Central memory CD4-positive, alpha-beta T cell (primary cell): ENCODE measurements around the gene NFIX.

ENCODE experiments used
- DNase-seq: peaks from one replicate; pipeline ENCODE4 v3.0.0; 2022

NFIX gene

DNA sequence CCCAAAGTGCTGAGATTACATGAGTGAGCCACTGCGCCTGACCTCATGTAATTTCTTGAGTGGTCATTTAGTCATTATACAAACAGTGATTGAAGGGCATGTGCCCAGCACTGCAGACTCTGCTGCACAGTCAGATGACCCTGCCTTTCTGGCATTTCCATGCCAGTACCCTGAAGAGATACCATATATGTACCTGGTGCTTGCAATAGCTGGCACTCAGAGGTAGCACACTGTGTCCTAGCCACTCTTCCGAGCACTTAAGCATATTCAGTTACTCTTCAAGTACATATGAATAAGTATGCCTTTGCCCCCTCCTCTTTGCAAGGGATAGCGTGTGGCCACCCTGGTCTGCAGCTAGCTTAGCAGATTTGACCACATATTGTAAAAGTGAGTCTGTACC lies 139.4 kb downstream of the NFIX start:
- DNase-seq, result no peak

DNA sequence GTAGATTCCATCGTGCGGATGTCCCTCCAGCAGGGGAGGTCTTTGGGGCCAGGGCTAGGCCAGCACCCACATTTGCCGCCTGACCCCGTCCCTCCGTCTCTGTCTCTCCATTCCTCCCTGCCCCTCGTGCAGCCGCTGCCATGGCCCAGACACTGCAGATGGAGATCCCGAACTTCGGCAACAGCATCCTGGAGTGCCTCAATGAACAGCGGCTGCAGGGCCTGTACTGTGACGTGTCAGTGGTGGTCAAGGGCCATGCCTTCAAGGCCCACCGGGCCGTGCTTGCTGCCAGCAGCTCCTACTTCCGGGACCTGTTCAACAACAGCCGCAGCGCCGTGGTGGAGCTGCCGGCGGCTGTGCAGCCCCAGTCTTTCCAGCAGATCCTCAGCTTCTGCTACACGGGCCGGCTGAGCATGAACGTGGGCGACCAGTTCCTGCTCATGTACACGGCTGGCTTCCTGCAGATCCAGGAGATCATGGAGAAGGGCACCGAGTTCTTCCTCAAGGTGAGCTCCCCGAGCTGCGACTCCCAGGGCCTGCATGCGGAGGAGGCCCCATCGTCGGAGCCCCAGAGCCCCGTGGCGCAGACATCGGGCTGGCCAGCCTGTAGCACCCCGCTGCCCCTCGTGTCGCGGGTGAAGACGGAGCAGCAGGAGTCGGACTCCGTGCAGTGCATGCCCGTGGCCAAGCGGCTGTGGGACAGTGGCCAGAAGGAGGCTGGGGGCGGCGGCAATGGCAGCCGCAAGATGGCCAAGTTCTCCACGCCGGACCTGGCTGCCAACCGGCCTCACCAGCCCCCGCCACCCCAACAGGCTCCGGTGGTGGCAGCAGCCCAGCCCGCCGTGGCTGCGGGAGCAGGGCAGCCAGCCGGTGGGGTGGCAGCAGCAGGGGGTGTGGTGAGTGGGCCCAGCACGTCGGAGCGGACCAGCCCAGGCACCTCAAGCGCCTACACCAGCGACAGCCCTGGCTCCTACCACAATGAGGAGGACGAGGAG lies 140.1 kb downstream of the NFIX start:
- DNase-seq, result no peak

DNA sequence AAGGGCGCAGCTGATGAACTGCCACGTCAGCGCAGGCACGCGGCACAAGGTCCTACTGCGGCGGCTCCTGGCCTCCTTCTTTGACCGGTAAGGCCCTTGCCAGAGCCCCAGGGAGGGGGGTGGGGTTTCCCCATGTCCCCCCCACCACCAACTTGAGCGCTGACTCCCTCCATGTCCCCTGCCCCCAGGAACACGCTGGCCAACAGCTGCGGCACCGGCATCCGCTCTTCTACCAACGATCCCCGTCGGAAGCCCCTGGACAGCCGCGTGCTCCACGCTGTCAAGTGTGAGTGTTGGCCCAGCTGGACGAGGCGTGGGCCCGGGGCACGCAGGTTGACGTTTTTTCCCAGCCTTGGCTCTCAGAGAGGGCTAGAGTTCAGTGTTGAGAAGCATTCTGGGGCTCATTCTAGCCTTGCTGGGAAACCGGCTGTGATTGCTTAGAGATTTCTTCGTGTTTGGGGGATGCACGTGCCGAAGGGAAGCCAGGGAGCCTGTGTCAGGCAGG lies 142.1 kb downstream of the NFIX start:
- DNase-seq, result no peak

DNA sequence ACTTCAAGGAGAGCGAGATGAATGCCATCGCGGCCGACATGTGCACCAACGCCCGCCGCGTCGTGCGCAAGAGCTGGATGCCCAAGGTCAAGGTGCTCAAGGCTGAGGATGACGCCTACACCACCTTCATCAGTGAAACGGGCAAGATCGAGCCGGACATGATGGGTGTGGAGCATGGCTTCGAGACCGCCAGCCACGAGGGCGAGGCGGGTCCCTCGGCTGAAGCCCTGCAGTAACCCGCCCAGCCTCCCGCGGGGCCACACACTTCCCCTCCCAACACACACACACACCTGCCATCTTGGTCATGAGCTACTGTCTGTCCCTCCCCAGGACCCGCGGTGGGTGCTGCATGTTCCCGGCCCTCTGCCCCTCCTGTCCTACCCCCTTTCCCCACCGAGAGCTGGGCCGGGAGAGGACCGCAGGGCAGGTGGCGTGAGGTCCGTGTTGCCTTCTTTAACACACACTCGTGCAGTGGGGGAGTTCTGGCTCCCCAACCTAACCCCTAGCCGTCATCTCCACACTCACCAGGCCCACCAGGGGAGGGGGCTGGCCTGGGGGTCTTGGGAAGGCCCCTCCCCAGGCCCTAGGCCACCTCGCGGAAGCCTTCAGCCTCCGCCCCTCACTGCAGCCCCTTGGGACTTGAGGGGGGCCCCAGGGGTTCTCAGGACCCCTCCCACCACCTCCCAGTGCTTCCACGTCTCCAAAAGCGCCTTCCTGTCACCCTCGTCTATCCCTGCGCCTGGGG lies 143.1 kb downstream of the NFIX start:
- no peak for DNase-seq

DNA sequence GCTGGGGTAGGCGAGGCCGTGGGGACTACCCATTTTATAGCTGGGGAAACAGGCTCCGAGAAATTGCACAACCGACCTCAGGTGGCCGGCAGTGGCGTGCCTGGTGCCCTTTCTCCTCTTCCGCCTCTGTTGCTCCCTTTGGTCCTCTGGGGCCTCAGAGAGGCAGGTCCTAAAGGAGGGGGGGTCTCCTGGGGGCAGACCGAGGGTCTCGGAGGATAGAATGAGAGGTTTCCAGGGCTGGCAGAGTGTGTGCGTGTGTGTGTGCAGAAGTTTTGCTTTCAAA lies 143.6 kb downstream of the NFIX start:
- no peak for DNase-seq

DNA sequence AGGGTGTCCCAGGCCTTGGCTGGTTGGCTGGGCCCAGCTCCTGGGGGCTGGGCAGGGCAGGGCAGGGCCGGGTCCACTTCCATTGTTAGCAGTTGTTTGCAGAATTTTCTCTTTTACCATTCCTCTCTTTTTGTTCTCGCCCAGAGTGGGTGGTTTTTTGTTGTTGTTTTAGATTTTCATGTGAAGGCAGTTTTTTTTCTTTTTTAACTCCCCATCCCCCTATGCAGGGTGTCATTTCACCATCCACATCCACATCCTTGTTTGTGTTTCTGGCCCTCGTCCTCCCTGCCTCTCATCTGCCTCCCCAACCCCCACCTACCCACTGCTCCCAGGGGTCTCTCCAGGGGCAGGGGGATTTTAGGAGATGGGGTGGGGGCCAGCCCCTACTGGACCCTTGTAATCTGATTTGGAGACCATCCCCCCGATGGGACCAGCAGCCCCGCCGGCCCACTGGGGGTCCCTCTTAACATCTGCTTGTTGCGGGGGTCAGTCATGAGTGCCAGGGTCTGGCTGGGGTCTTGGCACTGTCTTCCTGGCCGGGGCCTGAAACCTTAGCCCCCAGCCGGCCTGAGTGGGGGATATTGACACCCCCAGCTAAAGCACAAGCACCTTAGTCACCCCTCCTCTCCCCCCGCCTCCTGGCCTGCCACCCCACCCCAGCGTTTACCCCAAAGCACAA lies 144.5 kb downstream of the NFIX start:
- DNase-seq, result no peak

DNA sequence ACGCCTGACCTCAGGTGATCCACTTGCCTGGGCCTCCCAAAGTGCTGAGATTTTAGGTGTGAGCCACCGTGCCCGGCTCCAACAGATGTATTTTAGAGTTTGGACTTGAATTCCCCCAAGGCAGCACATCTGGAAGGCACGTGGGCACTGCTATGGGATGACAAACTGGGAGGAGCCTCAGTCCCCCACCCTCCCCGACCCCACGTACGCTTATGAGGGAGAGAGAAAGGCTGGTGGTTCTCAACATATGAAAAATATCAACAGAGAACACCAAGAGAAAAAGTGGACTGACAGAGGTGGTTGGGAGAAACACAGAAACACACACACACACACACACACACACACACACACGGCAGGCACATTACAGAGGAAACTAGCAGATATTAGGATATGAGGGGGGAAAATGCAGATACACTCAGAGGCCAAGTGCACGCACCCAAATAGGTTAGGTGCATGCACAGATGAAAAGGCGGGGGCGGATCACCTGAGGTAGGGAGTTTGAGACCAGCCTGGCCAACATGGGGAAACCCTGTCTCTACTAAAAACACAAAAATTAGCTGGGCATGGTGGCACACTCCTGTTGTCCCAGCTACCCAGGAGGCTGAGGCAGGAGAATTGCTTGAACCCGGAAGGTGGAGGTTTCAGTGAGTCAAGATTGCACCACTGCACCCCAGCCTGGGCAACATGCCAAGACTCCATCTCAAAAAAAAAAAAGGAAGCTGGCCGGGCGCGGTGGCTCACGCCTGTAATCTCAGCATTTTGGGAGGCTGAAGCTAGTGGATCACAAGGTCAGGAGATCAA lies 151.7 kb downstream of the NFIX start:
- DNase-seq, result no peak
